Measurements from ENCODE around the gene SIL1.

DNA sequence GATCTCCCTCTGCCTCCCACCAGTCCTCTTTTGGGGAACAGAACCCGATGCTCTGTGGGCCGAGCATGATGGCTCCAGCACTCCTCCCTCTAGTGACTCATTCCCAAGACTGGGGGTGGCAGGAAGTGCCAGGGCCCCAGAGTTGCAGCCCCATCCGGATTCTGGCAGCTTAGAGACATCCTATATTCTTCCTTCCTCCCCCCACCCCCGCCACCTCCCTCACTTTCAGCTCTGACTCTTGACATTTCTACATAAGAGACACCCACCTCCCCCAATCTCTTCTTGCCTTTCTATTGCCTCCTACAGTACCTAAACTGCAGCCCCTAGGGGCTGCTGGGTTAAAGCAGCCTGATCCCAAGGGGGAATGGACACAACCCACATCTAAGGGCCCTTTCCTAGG is 48.2 kb upstream of the SIL1 start:
- TF ChIP-seq FOXP1 (CRISPR knock-in tag; IDR thresholded peaks at IDR 0.05; ENCODE audit: borderline replicate concordance) = no peak
- TF ChIP-seq, protein P1, sequence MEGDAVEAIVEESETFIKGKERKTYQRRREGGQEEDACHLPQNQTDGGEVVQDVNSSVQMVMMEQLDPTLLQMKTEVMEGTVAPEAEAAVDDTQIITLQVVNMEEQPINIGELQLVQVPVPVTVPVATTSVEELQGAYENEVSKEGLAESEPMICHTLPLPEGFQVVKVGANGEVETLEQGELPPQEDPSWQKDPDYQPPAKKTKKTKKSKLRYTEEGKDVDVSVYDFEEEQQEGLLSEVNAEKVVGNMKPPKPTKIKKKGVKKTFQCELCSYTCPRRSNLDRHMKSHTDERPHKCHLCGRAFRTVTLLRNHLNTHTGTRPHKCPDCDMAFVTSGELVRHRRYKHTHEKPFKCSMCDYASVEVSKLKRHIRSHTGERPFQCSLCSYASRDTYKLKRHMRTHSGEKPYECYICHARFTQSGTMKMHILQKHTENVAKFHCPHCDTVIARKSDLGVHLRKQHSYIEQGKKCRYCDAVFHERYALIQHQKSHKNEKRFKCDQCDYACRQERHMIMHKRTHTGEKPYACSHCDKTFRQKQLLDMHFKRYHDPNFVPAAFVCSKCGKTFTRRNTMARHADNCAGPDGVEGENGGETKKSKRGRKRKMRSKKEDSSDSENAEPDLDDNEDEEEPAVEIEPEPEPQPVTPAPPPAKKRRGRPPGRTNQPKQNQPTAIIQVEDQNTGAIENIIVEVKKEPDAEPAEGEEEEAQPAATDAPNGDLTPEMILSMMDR (IDR thresholded peaks at IDR 0.05) = no peak
- TF ChIP-seq ESRRA (CRISPR knock-in tag; IDR thresholded peaks at IDR 0.05; ENCODE audit: borderline replicate concordance) = no peak
- TF ChIP-seq, protein P2, sequence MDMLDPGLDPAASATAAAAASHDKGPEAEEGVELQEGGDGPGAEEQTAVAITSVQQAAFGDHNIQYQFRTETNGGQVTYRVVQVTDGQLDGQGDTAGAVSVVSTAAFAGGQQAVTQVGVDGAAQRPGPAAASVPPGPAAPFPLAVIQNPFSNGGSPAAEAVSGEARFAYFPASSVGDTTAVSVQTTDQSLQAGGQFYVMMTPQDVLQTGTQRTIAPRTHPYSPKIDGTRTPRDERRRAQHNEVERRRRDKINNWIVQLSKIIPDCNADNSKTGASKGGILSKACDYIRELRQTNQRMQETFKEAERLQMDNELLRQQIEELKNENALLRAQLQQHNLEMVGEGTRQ (CRISPR knock-in tag; IDR thresholded peaks at IDR 0.05) = no peak
- TF ChIP-seq, protein P3, sequence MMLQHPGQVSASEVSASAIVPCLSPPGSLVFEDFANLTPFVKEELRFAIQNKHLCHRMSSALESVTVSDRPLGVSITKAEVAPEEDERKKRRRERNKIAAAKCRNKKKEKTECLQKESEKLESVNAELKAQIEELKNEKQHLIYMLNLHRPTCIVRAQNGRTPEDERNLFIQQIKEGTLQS (CRISPR knock-in tag; conservative IDR thresholded peaks at IDR 0.05) = no peak
- TF ChIP-seq, protein P4, sequence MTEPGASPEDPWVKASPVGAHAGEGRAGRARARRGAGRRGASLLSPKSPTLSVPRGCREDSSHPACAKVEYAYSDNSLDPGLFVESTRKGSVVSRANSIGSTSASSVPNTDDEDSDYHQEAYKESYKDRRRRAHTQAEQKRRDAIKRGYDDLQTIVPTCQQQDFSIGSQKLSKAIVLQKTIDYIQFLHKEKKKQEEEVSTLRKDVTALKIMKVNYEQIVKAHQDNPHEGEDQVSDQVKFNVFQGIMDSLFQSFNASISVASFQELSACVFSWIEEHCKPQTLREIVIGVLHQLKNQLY (CRISPR knock-in tag; IDR thresholded peaks at IDR 0.05) = no peak
- TF ChIP-seq, protein P5, sequence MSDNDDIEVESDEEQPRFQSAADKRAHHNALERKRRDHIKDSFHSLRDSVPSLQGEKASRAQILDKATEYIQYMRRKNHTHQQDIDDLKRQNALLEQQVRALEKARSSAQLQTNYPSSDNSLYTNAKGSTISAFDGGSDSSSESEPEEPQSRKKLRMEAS (CRISPR knock-in tag; IDR thresholded peaks at IDR 0.05) = no peak
- no peak for TF ChIP-seq NR2C2 (CRISPR knock-in tag; IDR thresholded peaks at IDR 0.05)
- TF ChIP-seq, protein P6, sequence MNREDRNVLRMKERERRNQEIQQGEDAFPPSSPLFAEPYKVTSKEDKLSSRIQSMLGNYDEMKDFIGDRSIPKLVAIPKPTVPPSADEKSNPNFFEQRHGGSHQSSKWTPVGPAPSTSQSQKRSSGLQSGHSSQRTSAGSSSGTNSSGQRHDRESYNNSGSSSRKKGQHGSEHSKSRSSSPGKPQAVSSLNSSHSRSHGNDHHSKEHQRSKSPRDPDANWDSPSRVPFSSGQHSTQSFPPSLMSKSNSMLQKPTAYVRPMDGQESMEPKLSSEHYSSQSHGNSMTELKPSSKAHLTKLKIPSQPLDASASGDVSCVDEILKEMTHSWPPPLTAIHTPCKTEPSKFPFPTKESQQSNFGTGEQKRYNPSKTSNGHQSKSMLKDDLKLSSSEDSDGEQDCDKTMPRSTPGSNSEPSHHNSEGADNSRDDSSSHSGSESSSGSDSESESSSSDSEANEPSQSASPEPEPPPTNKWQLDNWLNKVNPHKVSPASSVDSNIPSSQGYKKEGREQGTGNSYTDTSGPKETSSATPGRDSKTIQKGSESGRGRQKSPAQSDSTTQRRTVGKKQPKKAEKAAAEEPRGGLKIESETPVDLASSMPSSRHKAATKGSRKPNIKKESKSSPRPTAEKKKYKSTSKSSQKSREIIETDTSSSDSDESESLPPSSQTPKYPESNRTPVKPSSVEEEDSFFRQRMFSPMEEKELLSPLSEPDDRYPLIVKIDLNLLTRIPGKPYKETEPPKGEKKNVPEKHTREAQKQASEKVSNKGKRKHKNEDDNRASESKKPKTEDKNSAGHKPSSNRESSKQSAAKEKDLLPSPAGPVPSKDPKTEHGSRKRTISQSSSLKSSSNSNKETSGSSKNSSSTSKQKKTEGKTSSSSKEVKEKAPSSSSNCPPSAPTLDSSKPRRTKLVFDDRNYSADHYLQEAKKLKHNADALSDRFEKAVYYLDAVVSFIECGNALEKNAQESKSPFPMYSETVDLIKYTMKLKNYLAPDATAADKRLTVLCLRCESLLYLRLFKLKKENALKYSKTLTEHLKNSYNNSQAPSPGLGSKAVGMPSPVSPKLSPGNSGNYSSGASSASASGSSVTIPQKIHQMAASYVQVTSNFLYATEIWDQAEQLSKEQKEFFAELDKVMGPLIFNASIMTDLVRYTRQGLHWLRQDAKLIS (CRISPR knock-in tag; IDR thresholded peaks at IDR 0.05; ENCODE audit: borderline replicate concordance) = no peak
- TF ChIP-seq, protein P7, sequence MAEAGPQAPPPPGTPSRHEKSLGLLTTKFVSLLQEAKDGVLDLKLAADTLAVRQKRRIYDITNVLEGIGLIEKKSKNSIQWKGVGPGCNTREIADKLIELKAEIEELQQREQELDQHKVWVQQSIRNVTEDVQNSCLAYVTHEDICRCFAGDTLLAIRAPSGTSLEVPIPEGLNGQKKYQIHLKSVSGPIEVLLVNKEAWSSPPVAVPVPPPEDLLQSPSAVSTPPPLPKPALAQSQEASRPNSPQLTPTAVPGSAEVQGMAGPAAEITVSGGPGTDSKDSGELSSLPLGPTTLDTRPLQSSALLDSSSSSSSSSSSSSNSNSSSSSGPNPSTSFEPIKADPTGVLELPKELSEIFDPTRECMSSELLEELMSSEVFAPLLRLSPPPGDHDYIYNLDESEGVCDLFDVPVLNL (CRISPR knock-in tag; IDR thresholded peaks at IDR 0.05; ENCODE audit: borderline replicate concordance, low read depth) = no peak
- TF ChIP-seq, protein P8, sequence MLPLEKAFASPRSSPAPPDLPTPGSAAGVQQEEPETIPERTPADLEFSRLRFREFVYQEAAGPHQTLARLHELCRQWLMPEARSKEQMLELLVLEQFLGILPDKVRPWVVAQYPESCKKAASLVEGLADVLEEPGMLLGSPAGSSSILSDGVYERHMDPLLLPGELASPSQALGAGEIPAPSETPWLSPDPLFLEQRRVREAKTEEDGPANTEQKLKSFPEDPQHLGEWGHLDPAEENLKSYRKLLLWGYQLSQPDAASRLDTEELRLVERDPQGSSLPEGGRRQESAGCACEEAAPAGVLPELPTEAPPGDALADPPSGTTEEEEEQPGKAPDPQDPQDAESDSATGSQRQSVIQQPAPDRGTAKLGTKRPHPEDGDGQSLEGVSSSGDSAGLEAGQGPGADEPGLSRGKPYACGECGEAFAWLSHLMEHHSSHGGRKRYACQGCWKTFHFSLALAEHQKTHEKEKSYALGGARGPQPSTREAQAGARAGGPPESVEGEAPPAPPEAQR (CRISPR knock-in tag; IDR thresholded peaks at IDR 0.05) = no peak
- no peak for TF ChIP-seq RELA (CRISPR knock-in tag; IDR thresholded peaks at IDR 0.05; ENCODE audit: borderline replicate concordance)
- TF ChIP-seq ZNF263 (CRISPR knock-in tag; IDR thresholded peaks at IDR 0.05; ENCODE audit: low read depth) = no peak

All from WTC11 (cell line).